A673 (cell line): ENCODE measurements around the gene HNRNPK.

ENCODE experiments used
- EZH2 ChIP-seq: fragments of 200-600 bp; sonication (generic); IDR thresholded peaks from 2 replicates; pipeline ENCODE4 v1.6.1; 2017; ENCODE audit warnings: borderline replicate concordance, low read depth, mild to moderate bottlenecking, mixed read lengths, antibody characterized with exemption, low read length; ENCODE audit not compliant: poor library complexity, severe bottlenecking
- TF ChIP-seq, protein P1 (sequence below): fragments of 300-800, 200-600 bp; sonication (generic); conservative IDR thresholded peaks from 2 replicates; pipeline ENCODE4 v1.5.1; 2017; ENCODE audit warnings: low read depth, mild to moderate bottlenecking, antibody characterized with exemption, low read length, moderate library complexity, mixed read lengths

DNA sequence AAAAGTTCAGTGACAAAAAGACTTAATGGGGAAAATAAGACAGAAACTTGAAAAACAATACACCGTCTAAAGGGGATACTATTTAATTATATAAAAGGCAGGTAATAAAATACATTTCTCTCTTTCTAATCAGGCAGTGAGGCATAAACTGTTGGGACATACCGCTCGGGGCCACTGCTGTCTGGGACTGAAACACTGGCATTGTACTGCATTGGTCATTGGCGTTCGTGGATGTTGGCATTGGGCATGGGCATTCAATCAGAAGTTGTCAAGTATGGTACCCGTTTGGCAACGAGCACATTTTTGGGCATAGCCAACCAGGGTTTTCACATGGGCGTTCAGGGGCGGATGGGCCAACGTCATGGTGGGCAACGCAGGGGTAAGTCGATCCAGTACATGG is 4.7 kb downstream of the HNRNPK start:
- TF ChIP-seq, protein P1, sequence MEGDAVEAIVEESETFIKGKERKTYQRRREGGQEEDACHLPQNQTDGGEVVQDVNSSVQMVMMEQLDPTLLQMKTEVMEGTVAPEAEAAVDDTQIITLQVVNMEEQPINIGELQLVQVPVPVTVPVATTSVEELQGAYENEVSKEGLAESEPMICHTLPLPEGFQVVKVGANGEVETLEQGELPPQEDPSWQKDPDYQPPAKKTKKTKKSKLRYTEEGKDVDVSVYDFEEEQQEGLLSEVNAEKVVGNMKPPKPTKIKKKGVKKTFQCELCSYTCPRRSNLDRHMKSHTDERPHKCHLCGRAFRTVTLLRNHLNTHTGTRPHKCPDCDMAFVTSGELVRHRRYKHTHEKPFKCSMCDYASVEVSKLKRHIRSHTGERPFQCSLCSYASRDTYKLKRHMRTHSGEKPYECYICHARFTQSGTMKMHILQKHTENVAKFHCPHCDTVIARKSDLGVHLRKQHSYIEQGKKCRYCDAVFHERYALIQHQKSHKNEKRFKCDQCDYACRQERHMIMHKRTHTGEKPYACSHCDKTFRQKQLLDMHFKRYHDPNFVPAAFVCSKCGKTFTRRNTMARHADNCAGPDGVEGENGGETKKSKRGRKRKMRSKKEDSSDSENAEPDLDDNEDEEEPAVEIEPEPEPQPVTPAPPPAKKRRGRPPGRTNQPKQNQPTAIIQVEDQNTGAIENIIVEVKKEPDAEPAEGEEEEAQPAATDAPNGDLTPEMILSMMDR = no peak
- TF ChIP-seq EZH2 = no peak
